Immature natural killer cell (primary cell): ENCODE measurements around the gene UVSSA. TPM values are rescaled to one million over a fixed set of nuclear protein-coding genes. Genes with fewer than 3 reads are reported as not detected.
"Not testable (repeated sequence)": the region's sequence is repeated elsewhere in the genome, so short reads cannot be mapped to it uniquely, and the experiment has no call there.

Source experiments
- DNase-seq, 3 donors: peaks; one replicate each; pipeline ENCODE4 v3.0.0; 2022; ENCODE audit warnings: mixed read lengths in 1 of 3
- H3K27ac Mint-ChIP-seq, 6 donors: one replicate each; pipeline ENCODE4 v1.8.0; 2020; ENCODE audit warnings: mixed read lengths in 6 of 6, mild to moderate bottlenecking in 5 of 6, inconsistent platforms in 4 of 6, moderate library complexity in 3 of 6
- H3K27me3 Mint-ChIP-seq, 3 donors: one replicate each; pipeline ENCODE4 v1.8.0; 2020 to 2021; ENCODE audit warnings: low read depth in 3 of 3, mild to moderate bottlenecking in 3 of 3, mixed read lengths in 3 of 3, moderate library complexity in 3 of 3, inconsistent platforms in 1 of 3
- H3K36me3 Mint-ChIP-seq, 3 donors: one replicate each; pipeline ENCODE4 v1.8.0; 2020; ENCODE audit warnings: mixed read lengths in 3 of 3, inconsistent platforms in 2 of 3, mild to moderate bottlenecking in 2 of 3
- H3K4me1 Mint-ChIP-seq, 2 donors: one replicate each; pipeline ENCODE4 v1.8.0; 2020; ENCODE audit warnings: inconsistent platforms in 2 of 2, mild to moderate bottlenecking in 2 of 2, mixed read lengths in 2 of 2, moderate library complexity in 1 of 2
- H3K4me3 Mint-ChIP-seq, 5 donors: one replicate each; pipeline ENCODE4 v1.8.0; 2020; ENCODE audit warnings: mild to moderate bottlenecking in 5 of 5, mixed read lengths in 5 of 5, inconsistent platforms in 3 of 5, moderate library complexity in 3 of 5
- H3K9me3 Mint-ChIP-seq, 6 donors: one replicate each; pipeline ENCODE4 v1.8.0; 2020; ENCODE audit warnings: mild to moderate bottlenecking in 6 of 6, mixed read lengths in 6 of 6, inconsistent platforms in 4 of 6, moderate library complexity in 3 of 6
- polyA plus RNA-seq, 3 donors: library from polyadenylated mRNA; unstranded; fragments of 300-500 nt; fragmentation: Illumina TruSeq; gene quantifications; one replicate each; pipeline ENCODE4 v1.2.3, GENCODE V29; 2021

The UVSSA gene
- polyA plus RNA-seq, 3 donors from 2014 or later = 3.2 to 7.0 (median 4.0) TPM

DNA sequence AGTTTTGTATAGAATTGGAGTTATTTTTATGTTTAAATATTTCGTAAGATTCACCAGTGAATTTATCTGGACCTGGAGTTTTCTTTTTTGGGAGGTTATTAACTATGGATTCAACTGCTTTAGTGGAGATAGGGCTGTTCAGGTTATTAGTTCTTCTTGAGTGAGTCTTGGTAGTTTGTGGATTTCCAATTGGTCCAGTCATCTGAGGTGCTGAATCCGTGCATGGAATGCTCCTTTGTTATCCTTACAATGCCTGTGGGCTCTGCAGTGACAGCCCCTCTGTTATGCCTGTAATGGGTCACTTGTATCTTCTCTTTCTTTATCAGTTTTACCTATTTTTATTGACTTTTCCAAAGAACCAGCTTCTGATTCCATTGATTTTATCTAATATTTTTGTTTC, 74.6 kb downstream of the UVSSA start:
- peaks cover 0 to 6% (median 5%) of the 10 kb centered on the region in 3 donors for H3K27me3 Mint-ChIP-seq

DNA sequence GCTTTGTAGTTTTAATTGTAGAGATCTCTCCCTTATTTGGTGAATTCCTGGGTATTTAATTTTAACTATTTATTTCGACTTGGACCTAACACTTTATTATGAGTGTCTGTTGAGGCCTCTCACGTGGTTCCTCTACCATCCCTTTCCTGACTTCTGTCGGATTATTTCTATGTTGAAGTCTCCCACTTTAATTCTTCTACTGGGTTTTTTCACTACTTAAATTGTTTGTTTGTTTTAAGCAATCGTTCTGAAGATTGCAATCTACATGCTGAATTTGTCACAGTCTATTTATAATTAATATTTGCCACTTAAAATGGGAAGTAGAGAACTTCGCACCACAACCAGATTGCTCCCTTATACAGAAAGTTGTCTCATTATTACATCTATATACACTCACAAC, 80.0 kb downstream of the UVSSA start:
- no peak for DNase-seq
- Mint-ChIP-seq H3K27me3 (peaks cover 2 to 6% (median 5%) of the 10 kb centered on the region in 3 donors), H3K27ac (no peak overlapping the region), H3K9me3 (no peaks in the 10 kb centered on the region), H3K36me3 (no peaks in the 10 kb centered on the region), H3K4me1 (no peaks in the 10 kb centered on the region), H3K4me3 (no peak overlapping the region)

More for the DNA sequence above, 74.6 kb downstream of the UVSSA start:
- H3K4me1 Mint-ChIP-seq = no peaks in the 10 kb centered on the region
- H3K27ac Mint-ChIP-seq = no peak overlapping the region
- H3K4me3 Mint-ChIP-seq = no peak overlapping the region
- H3K9me3 Mint-ChIP-seq = peaks cover 0 to 2% (median 0%) of the 10 kb centered on the region in 6 donors
- no peaks in the 10 kb centered on the region for H3K36me3 Mint-ChIP-seq
- no peak for DNase-seq

DNA sequence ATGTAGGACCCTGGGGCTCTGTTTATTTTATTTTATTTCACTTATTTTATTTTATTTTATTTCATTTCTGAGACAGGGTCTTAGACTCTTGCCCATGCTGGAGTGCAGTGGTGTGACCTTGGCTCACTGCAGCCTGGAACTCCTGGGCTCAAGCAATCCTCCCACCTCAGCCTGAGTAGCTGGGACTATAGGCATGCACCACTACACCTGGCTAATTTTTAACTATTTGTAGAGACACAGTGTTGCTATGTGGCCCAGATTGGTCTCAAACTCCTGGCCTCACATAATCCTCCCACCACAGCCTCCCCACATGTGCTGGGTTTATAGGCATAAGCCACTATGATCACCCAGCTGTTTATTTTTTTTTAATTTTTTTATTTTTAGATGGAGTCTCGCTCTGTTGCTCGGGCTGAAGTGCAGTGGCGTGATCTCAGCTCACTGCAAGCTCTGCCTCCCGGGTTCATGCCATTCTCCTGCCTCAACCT, 96.7 kb downstream of the UVSSA start:
- not testable (repeated sequence) for H3K4me3 Mint-ChIP-seq, H3K27ac Mint-ChIP-seq, DNase-seq, H3K36me3 Mint-ChIP-seq, H3K27me3 Mint-ChIP-seq, H3K4me1 Mint-ChIP-seq, H3K9me3 Mint-ChIP-seq

Other genes with a start within 250 kb of the UVSSA start
- gene RNF212, start 233.6 kb upstream of the UVSSA start, polyA plus RNA-seq = 1 to 10 TPM in 2 of 3 donors, not detected in 1; 1.3 to 2.4 TPM
- gene SPON2, start 174.6 kb upstream of the UVSSA start, polyA plus RNA-seq = 1,000 to 10,000 TPM in 2 of 3 donors, 100 to 1,000 TPM in 1; 603 to 1,685 (median 1,079) TPM
- gene CTBP1, start 98.1 kb upstream of the UVSSA start, polyA plus RNA-seq = 100 to 1,000 TPM in 1 of 3 donors, 10 to 100 TPM in 2; 72.1 to 110 (median 77.7) TPM
- 10 to 100 TPM; 60.7 to 76.0 (median 72.9) TPM for gene MAEA, start 57.3 kb upstream of the UVSSA start, polyA plus RNA-seq
- gene NKX1-1, start 59.2 kb downstream of the UVSSA start, polyA plus RNA-seq = not detected